ENCODE data around the gene CCSAP. TPM values are rescaled to one million over a fixed set of nuclear protein-coding genes. Genes with fewer than 3 reads are reported as not detected.

CCSAP gene
- total RNA-seq, 1 donor from 2014 or later, result 5.1 TPM

DNA sequence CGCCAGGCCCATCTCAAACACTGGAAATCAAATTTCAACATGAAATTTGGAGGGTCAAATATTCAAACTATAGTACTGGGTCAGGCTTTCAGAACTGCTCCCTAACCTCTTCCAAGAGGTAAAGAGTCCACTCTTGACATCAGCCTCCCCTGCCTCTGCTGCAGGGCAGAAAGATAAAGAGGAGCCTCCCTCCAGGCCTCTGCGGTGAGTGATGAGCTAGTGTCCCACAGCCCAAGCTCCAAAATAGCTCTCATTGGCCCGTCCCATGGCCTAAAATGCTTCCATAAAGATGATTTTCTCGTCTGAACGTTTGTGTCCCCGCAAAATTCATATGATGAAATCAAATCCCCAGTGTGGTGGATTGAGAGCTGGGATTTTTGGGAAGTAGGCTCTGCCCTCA lies 33.7 kb upstream of the CCSAP start:
- no peak for DNase-seq (ENCODE audit: low read depth)
- TF ChIP-seq, protein P1, sequence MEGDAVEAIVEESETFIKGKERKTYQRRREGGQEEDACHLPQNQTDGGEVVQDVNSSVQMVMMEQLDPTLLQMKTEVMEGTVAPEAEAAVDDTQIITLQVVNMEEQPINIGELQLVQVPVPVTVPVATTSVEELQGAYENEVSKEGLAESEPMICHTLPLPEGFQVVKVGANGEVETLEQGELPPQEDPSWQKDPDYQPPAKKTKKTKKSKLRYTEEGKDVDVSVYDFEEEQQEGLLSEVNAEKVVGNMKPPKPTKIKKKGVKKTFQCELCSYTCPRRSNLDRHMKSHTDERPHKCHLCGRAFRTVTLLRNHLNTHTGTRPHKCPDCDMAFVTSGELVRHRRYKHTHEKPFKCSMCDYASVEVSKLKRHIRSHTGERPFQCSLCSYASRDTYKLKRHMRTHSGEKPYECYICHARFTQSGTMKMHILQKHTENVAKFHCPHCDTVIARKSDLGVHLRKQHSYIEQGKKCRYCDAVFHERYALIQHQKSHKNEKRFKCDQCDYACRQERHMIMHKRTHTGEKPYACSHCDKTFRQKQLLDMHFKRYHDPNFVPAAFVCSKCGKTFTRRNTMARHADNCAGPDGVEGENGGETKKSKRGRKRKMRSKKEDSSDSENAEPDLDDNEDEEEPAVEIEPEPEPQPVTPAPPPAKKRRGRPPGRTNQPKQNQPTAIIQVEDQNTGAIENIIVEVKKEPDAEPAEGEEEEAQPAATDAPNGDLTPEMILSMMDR (conservative IDR thresholded peaks at IDR 0.05; ENCODE audit: low read depth, low read length), result no peak
- H3K4me3 ChIP-seq (ENCODE audit: low read depth, low read length), result no peak overlapping the region

DNA sequence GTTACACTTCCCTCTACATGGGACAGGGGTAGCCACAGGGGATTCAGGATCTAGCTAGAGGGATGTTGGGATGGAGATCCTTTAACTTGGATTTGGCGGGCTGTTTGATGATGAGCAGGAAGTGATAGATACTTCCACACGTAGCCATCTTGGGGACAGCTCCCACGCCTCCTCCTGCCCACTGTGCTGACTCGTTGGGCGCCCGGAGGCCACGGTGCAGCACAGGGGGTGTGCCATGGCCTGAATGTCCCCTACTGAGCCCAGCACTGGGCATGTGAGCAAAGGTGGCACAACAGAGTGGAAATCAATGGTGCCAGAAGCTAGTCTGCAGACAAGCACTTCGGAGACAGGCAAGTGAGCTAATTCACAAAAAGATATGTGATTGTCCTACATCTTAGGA lies 31.6 kb upstream of the CCSAP start:
- no peak for DNase-seq (ENCODE audit: low read depth)
- no peak overlapping the region for H3K4me3 ChIP-seq (ENCODE audit: low read depth, low read length)
- TF ChIP-seq, protein P1 (conservative IDR thresholded peaks at IDR 0.05; ENCODE audit: low read depth, low read length), result no peak

DNA sequence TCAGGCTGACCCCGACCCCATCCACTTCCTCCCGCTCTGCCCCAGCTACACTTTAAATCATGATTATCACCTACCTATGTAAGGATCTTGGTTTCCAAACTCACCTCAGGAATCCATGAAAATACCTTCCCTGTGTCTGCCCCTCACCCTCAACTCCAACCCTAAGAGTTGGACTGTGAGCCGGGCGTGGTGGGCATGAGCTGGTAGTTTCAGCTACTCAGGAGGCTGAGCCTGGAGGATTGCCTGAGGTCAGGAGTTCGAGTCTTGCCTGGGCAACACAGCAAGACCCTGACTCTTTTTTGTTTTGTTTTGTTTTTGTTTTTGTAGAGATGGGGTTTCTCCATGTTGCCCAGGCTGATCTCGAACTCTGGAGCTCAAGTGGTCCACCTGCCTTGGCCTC lies 30.5 kb upstream of the CCSAP start:
- TF ChIP-seq, protein P1 (conservative IDR thresholded peaks at IDR 0.05; ENCODE audit: low read depth, low read length), result no peak
- DNase-seq (ENCODE audit: low read depth), result no peak

DNA sequence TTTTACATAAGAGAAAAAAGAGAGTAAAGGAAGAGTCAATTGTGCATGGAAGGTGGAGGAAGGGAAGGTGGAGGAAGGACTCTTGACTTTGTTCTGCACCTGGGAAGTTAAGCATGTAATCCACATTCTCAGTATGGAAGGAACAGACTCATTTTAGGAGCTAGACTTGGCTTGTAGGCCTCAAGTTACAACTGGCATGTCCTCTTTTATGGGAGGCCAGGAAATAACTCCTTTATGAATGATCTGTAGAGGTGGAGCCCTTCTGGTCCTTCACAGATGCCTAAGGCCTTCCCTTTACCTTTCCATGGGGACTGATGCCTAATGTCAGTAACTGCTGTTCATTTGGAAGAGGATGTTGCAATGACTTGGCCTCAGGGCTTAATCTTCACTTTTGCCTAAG lies 29.4 kb upstream of the CCSAP start:
- no peak for DNase-seq (ENCODE audit: low read depth)
- TF ChIP-seq, protein P1 (conservative IDR thresholded peaks at IDR 0.05; ENCODE audit: low read depth, low read length), result no peak
- no peak overlapping the region for H3K4me3 ChIP-seq (ENCODE audit: low read depth, low read length)

More for the DNA sequence above, 30.5 kb upstream of the CCSAP start:
- no peak overlapping the region for H3K4me3 ChIP-seq (ENCODE audit: low read depth, low read length)

DNA sequence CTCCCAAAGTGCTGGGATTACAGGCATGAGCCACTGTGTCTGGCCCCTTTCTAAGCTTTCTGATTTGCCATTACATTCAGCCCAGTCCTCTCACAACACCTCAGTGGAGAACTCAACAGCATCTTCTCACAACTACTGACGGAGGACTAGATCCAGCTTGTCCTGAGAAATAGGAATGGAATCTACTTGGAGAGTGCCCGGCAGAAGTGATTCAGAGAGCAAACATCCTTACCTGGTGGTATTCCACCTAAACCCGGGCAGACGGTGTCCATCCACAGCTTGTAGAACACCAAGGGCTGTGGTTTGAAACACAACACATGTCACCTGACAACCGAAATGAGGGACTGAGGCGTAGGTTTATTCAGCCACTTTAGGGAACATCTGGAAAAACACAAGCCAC lies 28.8 kb upstream of the CCSAP start:
- TF ChIP-seq, protein P1 (conservative IDR thresholded peaks at IDR 0.05; ENCODE audit: low read depth, low read length), result no peak
- DNase-seq (ENCODE audit: low read depth), result no peak
- H3K4me3 ChIP-seq (ENCODE audit: low read depth, low read length), result no peak overlapping the region

DNA sequence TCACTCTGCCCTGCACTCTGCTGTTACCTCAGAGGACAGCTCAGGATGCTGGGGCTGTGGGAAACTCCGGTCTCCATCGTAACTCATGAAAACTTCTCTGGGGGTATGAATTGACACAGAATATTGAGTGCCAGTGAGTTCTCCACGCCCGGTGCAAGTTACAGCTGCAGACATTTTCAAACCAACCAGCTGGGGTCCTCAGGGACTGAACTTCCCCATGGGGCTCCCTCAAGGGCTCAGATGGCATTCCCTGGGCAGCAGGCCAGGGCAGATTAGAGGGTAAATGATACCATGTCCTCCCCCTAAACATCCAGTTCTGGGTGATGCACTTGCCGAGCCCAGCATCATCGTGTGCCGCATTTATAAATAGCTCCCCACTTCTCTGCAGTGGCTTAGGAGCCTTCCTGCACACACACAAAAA lies 27.8 kb upstream of the CCSAP start:
- no peak for DNase-seq (ENCODE audit: low read depth)
- H3K4me3 ChIP-seq (ENCODE audit: low read depth, low read length), result no peak overlapping the region
- TF ChIP-seq, protein P1 (conservative IDR thresholded peaks at IDR 0.05; ENCODE audit: low read depth, low read length), result no peak

DNA sequence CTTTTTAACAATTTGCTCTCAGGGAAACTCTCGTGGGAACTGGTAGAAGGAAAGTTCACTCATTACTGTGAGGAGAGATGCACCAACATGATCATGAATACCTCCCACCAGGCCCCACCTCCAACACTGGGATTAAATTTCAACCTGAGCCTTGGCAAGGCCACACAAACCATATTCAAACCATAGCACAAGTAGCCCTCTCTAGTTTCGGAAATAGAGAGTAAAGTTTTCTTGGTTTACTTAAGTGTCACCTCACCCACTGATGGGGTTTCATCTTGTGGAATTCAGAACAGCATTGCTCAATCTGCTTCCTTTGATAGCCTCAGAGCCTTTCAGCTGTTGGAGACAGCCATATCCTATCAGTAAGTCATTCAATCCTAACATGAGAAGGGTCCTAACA lies 25.5 kb upstream of the CCSAP start:
- no peak overlapping the region for H3K4me3 ChIP-seq (ENCODE audit: low read depth, low read length)
- TF ChIP-seq, protein P1 (conservative IDR thresholded peaks at IDR 0.05; ENCODE audit: low read depth, low read length), result no peak
- no peak for DNase-seq (ENCODE audit: low read depth)

All from epithelial cell of proximal tubule (primary cell).